ENCODE data around the gene SCUBE1.

Gene SCUBE1

GRCh38 chr22:43171019-43171491, 172.1 kb downstream of the SCUBE1 start:
- TF ChIP-seq ZFP30 (CRISPR knock-in tag; IDR thresholded peaks at IDR 0.05) = no peak
- no peak for TF ChIP-seq ISL1 (CRISPR knock-in tag; IDR thresholded peaks at IDR 0.05)
- no peak for TF ChIP-seq ZC3H10 (CRISPR knock-in tag; IDR thresholded peaks at IDR 0.05)
- TF ChIP-seq ARNTL (CRISPR knock-in tag; IDR thresholded peaks at IDR 0.05; ENCODE audit: borderline replicate concordance, low read depth) = no peak
- no peak for TF ChIP-seq CREB5 (CRISPR knock-in tag; IDR thresholded peaks at IDR 0.05; ENCODE audit: low read depth)
- TF ChIP-seq TCF4 (CRISPR knock-in tag; IDR thresholded peaks at IDR 0.05; ENCODE audit: borderline replicate concordance) = no peak
- TF ChIP-seq ZNF8 (CRISPR knock-in tag; IDR thresholded peaks at IDR 0.05) = no peak
- no peak for TF ChIP-seq ZNF70 (CRISPR knock-in tag; IDR thresholded peaks at IDR 0.05)
- TF ChIP-seq TOX (CRISPR knock-in tag; IDR thresholded peaks at IDR 0.05; ENCODE audit: borderline replicate concordance) = no peak
- TF ChIP-seq CSRNP3 (CRISPR knock-in tag; IDR thresholded peaks at IDR 0.05) = no peak
- no peak for ATAC-seq

GRCh38 chr22:43170131-43170480, 173.1 kb downstream of the SCUBE1 start:
- ATAC-seq = no peak
- no peak for TF ChIP-seq ZNF8 (CRISPR knock-in tag; IDR thresholded peaks at IDR 0.05)
- no peak for TF ChIP-seq ESRRG (CRISPR knock-in tag; IDR thresholded peaks at IDR 0.05)
- TF ChIP-seq OSR1 (CRISPR knock-in tag; IDR thresholded peaks at IDR 0.05) = no peak
- TF ChIP-seq ZFP30 (CRISPR knock-in tag; IDR thresholded peaks at IDR 0.05) = no peak
- no peak for TF ChIP-seq CSDC2 (CRISPR knock-in tag; IDR thresholded peaks at IDR 0.05)
- TF ChIP-seq TOX (CRISPR knock-in tag; IDR thresholded peaks at IDR 0.05; ENCODE audit: borderline replicate concordance) = no peak
- TF ChIP-seq CSRNP3 (CRISPR knock-in tag; IDR thresholded peaks at IDR 0.05) = no peak
- no peak for TF ChIP-seq SNAI2 (CRISPR knock-in tag; IDR thresholded peaks at IDR 0.05)
- TF ChIP-seq ZNF70 (CRISPR knock-in tag; IDR thresholded peaks at IDR 0.05) = no peak

- no peak for ATAC-seq
- TF ChIP-seq ZNF8 (CRISPR knock-in tag; IDR thresholded peaks at IDR 0.05) (no peak), PPARA (CRISPR knock-in tag; IDR thresholded peaks at IDR 0.05; ENCODE audit: borderline replicate concordance) (no peak), ARNTL (CRISPR knock-in tag; IDR thresholded peaks at IDR 0.05; ENCODE audit: borderline replicate concordance, low read depth) (no peak), CSDC2 (CRISPR knock-in tag; IDR thresholded peaks at IDR 0.05) (no peak)
Measured at GRCh38 chr22:43169310-43170130, 173.7 kb downstream of the SCUBE1 start.

- no peak for ATAC-seq
- TF ChIP-seq BACH2 (CRISPR knock-in tag; IDR thresholded peaks at IDR 0.05; ENCODE audit: borderline replicate concordance) (no peak), PATZ1 (CRISPR knock-in tag; IDR thresholded peaks at IDR 0.05; ENCODE audit: borderline replicate concordance) (no peak), ARNTL (CRISPR knock-in tag; IDR thresholded peaks at IDR 0.05; ENCODE audit: borderline replicate concordance, low read depth) (no peak), ISL1 (CRISPR knock-in tag; IDR thresholded peaks at IDR 0.05) (no peak), RARB (CRISPR knock-in tag; IDR thresholded peaks at IDR 0.05) (no peak), ESRRG (CRISPR knock-in tag; IDR thresholded peaks at IDR 0.05) (no peak), TOX (CRISPR knock-in tag; IDR thresholded peaks at IDR 0.05; ENCODE audit: borderline replicate concordance) (no peak), CREB5 (CRISPR knock-in tag; IDR thresholded peaks at IDR 0.05; ENCODE audit: low read depth) (no peak), ZC3H10 (CRISPR knock-in tag; IDR thresholded peaks at IDR 0.05) (no peak), ZFP30 (CRISPR knock-in tag; IDR thresholded peaks at IDR 0.05) (no peak), ZNF565 (CRISPR knock-in tag; conservative IDR thresholded peaks at IDR 0.05; ENCODE audit: low read depth) (no peak), CSRNP3 (CRISPR knock-in tag; IDR thresholded peaks at IDR 0.05) (no peak), ZFP3 (CRISPR knock-in tag; IDR thresholded peaks at IDR 0.05) (no peak), ZNF8 (CRISPR knock-in tag; IDR thresholded peaks at IDR 0.05) (no peak)
Measured at GRCh38 chr22:43168471-43169309, 174.5 kb downstream of the SCUBE1 start.

Data from SK-N-SH treated with all-trans-retinoic acid at 6 μM for 48 hours (cell line).